ENCODE measurements around the gene ANKRD63.

ANKRD63 gene

DNA sequence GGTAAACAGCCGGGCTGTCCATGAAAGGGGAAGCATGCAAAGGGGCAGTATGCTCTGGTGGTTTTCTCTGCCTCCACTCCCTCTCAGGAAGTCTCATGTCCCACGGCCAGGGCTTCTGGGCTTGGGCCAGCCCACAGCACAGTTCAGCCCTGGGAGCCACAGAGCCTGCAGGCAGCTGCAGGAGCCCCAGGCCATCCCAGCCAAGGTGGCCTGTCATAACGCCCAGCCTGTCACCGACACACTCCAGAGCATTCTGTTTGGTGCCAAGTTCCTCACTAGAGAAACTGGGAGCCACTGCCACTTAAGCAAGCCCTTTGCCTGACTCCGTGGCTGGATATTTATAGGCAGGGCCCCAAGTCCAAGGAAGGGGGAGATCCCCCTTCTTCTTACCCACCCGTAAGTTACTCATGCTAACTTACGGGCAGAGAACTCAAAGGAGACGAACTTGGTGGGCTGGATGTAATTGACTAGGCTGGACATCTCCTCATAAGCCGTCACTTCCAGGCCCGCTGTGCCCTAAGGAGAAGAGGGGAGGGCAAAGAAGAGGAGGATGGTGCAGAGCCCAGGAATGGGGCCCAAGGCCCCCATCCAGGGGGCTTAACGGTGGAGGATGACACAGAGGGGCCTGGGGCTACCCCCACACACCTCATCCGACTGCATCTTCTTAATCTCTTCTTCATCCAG lies 13.2 kb upstream of the ANKRD63 start:
- no peak for DNase-seq (ENCODE audit: low spot score)

DNA sequence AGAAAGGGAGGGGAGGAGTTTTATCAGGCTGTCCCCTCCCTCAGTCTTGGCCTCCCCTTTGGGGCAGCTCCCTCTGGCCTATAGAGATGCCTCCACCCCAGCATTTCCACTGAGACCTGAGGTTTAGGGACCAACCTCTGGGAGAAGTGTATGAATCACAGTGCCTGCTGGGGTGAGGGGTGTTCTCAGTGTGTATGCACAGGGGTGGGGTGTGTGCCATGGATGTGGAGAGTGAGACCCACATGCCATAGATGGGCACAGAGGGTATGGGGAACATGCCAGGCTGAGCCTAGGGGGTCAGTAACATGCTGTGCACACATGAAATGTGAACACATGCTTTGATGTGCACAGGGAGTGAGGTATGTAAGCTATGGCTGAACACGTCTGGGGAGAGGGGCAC lies 12.4 kb upstream of the ANKRD63 start:
- DNase-seq (ENCODE audit: low spot score): no peak

DNA sequence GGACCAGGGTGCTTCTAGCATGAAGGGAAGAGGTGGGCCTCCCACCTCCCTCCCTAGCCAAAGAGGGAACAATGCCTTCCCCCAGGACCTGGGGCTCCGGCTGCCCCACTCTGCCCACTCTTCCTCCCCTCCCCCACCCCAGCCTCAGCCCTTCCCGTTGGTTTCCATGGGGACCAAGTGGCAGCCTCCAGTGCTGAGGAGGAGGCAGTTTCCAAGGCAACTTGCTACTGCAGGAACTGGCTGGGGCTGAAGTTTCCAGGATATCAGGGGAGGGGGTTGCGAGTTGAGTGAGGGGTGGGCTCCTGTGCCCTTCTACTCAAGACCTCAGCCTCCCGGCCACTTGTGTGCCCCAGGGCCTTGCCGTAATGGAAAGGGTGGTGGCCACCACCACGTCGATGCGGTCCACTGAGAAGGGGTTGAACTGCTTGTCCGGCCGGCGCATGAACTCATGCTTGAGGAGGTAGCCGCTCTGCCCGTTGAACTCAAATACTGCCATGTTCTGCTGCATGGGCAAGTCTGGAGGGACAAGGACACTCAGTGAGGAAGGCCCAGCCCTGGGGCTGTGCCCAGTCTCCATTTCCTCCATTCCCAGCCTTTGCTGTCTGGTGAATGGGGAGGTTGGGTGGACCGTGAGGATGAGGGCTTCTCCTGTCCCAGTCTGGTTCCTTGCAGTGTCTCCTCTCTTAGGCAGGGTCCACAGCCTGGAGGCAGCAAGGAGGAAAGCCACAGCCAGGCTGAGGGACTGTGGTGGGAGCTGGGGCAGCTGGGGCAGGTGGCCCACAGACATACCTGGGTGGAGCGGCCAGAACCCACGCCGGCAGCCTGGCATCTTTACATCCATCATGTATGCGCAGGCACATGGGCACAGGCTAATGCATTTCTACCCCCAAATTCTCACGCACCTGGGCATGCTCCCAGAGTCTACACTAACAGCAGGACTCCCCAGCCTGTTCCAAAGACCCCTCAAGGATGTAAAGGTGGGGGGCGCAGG lies 11.3 kb upstream of the ANKRD63 start:
- DNase-seq (ENCODE audit: low spot score): no peak

GRCh38 chr15:40293006-40293405 lies 10.1 kb upstream of the ANKRD63 start:
- DNase-seq (ENCODE audit: low spot score): no peak

DNA sequence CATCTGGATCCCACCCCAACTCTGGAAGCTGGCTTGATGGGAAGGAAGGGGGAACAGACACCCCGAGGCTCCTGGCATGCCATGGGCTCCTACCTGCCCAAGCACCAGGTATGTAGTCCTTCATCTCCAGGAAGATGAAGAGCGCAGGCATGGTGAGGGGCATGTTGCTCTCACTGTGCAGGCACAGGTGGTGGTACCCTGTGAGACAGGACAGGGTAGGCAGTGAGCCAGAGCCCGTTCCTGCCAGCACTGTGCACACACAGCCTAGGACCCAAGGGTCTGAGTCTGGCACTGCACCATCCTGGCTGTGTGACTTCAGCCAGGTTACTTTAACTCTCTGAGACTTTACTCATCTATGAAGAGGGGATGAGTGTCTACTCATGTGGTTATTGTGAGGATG lies 9.4 kb upstream of the ANKRD63 start:
- DNase-seq (ENCODE audit: low spot score): no peak

GRCh38 chr15:40290918-40291574 lies 8.2 kb upstream of the ANKRD63 start:
- DNase-seq (ENCODE audit: low spot score): peak; percentile 78

DNA sequence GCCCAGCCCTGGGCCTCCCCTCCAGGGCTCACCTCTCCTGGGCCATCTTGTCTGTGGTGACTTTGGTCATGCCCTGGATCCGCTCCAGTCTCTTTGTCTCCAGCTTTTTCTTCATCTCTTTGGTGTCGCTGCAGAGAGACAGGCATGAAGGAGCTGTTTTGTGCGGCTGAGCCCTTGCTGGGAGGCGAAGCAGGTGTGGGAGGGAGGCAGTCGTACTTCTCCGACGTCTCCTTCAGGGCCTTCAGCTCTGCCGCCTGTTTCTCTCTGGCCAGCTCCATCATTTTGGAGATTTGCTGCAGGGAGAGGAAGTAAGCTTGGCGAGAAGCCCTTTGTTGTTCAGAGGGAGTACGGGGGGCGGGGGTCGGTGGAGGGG lies 7.7 kb upstream of the ANKRD63 start:
- no peak for DNase-seq (ENCODE audit: low spot score)

GRCh38 chr15:40289140-40289775 lies 6.4 kb upstream of the ANKRD63 start:
- DNase-seq (ENCODE audit: low spot score): no peak

- DNase-seq (ENCODE audit: low spot score): no peak
Observed at GRCh38 chr15:40287968-40288367, 5.1 kb upstream of the ANKRD63 start.

GRCh38 chr15:40287505-40287904 lies 4.6 kb upstream of the ANKRD63 start:
- DNase-seq (ENCODE audit: low spot score): no peak

DNA sequence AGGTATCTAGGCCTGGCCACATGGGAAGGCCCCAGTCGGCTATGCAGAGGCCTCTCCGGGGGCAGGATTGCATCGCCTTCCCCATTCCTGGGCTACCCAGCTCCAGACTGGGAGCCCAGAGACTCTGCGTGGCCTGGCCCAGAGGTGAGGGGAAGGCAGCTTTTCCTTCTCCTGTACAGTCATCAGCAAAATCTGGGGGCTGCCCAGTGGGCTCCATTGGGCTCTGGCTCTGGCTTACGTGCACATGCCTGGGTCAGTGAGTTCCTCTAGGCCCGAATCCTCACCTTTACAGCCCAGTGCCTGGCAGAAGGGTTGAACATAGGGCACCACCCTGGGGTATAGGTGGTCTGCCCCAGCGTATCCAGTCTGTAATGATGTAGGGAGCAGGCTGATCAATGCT lies 3.9 kb upstream of the ANKRD63 start:
- no peak for DNase-seq (ENCODE audit: low spot score)

GRCh38 chr15:40286061-40286532 lies 3.2 kb upstream of the ANKRD63 start:
- no peak for DNase-seq (ENCODE audit: low spot score)

- DNase-seq (ENCODE audit: low spot score): no peak
Observed at GRCh38 chr15:40285554-40286011, 2.7 kb upstream of the ANKRD63 start.

GRCh38 chr15:40285151-40285550 lies 2.3 kb upstream of the ANKRD63 start:
- DNase-seq (ENCODE audit: low spot score): no peak

GRCh38 chr15:40283615-40284300 lies 894 bp upstream of the ANKRD63 start:
- DNase-seq (ENCODE audit: low spot score): no peak

DNA sequence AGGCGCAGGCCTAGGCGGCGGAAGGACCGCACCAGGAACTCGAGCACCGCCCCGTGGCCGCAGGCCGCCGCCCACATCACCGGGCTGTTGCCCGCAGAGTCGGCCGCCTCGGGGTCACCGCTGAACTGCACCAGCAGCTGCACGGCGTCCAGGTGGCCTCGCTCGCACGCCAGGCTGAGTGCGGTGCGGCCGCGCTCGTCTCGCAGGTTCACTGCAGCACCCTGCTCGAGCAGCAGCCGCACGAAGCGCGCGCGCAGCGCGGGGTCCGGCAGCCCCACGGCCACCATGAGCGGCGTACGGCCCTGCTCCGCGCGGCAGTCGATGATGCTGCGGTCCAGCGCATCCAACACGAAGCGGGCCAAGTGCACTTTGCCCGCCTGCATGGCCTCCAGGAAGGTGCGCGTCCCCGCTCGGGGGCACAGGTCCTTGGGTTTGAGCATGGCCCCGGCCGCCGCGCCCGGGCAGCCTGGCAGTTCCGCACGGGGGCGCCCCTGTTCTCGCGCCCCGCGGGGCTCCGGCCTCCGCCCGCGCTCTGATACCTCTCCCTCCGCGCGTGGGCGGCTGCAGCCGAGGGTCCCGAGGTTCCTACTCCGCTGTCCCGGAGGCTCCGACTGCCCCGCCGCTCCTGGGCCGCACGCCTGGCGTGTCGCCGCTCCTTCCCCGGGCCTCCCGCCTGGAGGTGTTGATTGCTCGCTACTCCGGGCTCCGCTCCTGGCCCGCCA lies 556 bp downstream of the ANKRD63 start:
- no peak for DNase-seq (ENCODE audit: low spot score)

GRCh38 chr15:40281801-40282146 lies 1.1 kb downstream of the ANKRD63 start:
- DNase-seq (ENCODE audit: low spot score): no peak

GRCh38 chr15:40281057-40281800 lies 1.6 kb downstream of the ANKRD63 start:
- DNase-seq (ENCODE audit: low spot score): no peak

GRCh38 chr15:40280260-40281056 lies 2.4 kb downstream of the ANKRD63 start:
- no peak for DNase-seq (ENCODE audit: low spot score)
